Activated naive CD4-positive, alpha-beta T cell treated with anti-CD3 and anti-CD28 coated beads, Interleukin-2, amount 50 U/mL, for 24 hours (primary cell): ENCODE data around the gene CHD9.

ENCODE experiments used
- H3K27ac Mint-ChIP-seq: one replicate; pipeline ENCODE4 v1.8.0; 2021; ENCODE audit warnings: mild to moderate bottlenecking, mixed read lengths
- H3K27me3 Mint-ChIP-seq: one replicate; pipeline ENCODE4 v1.8.0; 2021; ENCODE audit warnings: mixed read lengths
- H3K36me3 Mint-ChIP-seq: one replicate; pipeline ENCODE4 v1.8.0; 2021; ENCODE audit warnings: mixed read lengths
- H3K4me1 Mint-ChIP-seq: one replicate; pipeline ENCODE4 v1.8.0; 2021; ENCODE audit warnings: mixed read lengths
- H3K4me3 Mint-ChIP-seq: one replicate; pipeline ENCODE4 v1.8.0; 2021; ENCODE audit warnings: mild to moderate bottlenecking, mixed read lengths
- H3K9me3 Mint-ChIP-seq: one replicate; pipeline ENCODE4 v1.8.0; 2021; ENCODE audit warnings: mixed read lengths

The CHD9 gene

GRCh38 chr16:53211253-53211652 lies 156.5 kb downstream of the CHD9 start:
- no peaks in the 10 kb centered on the region for H3K27me3 Mint-ChIP-seq
- no peak overlapping the region for H3K27ac Mint-ChIP-seq
- H3K9me3 Mint-ChIP-seq = no peaks in the 10 kb centered on the region
- no peak overlapping the region for H3K4me3 Mint-ChIP-seq
- peaks cover 5% of the 10 kb centered on the region for H3K36me3 Mint-ChIP-seq
- H3K4me1 Mint-ChIP-seq = peaks cover 17% of the 10 kb centered on the region

- H3K4me1 Mint-ChIP-seq = peaks cover 11% of the 10 kb centered on the region
- no peaks in the 10 kb centered on the region for H3K27me3 Mint-ChIP-seq
- no peaks in the 10 kb centered on the region for H3K9me3 Mint-ChIP-seq
- H3K4me3 Mint-ChIP-seq = no peak overlapping the region
- no peak overlapping the region for H3K27ac Mint-ChIP-seq
- peaks cover 5% of the 10 kb centered on the region for H3K36me3 Mint-ChIP-seq
These were observed 158.1 kb downstream of the CHD9 start for GRCh38 chr16:53212893-53213223.

GRCh38 chr16:53213542-53213941 lies 158.8 kb downstream of the CHD9 start:
- H3K4me3 Mint-ChIP-seq = no peak overlapping the region
- no peaks in the 10 kb centered on the region for H3K27me3 Mint-ChIP-seq
- peaks cover 4% of the 10 kb centered on the region for H3K4me1 Mint-ChIP-seq
- H3K27ac Mint-ChIP-seq = no peak overlapping the region
- peaks cover 5% of the 10 kb centered on the region for H3K36me3 Mint-ChIP-seq
- H3K9me3 Mint-ChIP-seq = no peaks in the 10 kb centered on the region

- Mint-ChIP-seq H3K36me3 (no peaks in the 10 kb centered on the region), H3K4me3 (no peak overlapping the region), H3K9me3 (no peaks in the 10 kb centered on the region), H3K27ac (no peak overlapping the region), H3K27me3 (no peaks in the 10 kb centered on the region), H3K4me1 (peaks cover 4% of the 10 kb centered on the region)
These were observed 162.0 kb downstream of the CHD9 start for GRCh38 chr16:53216798-53217197.

GRCh38 chr16:53219371-53219770 lies 164.6 kb downstream of the CHD9 start:
- no peak overlapping the region for H3K27ac Mint-ChIP-seq
- H3K27me3 Mint-ChIP-seq = no peaks in the 10 kb centered on the region
- no peak overlapping the region for H3K4me3 Mint-ChIP-seq
- H3K36me3 Mint-ChIP-seq = no peaks in the 10 kb centered on the region
- H3K9me3 Mint-ChIP-seq = no peaks in the 10 kb centered on the region
- no peaks in the 10 kb centered on the region for H3K4me1 Mint-ChIP-seq

- no peaks in the 10 kb centered on the region for H3K4me1 Mint-ChIP-seq
- H3K9me3 Mint-ChIP-seq = no peaks in the 10 kb centered on the region
- H3K4me3 Mint-ChIP-seq = no peak overlapping the region
- H3K36me3 Mint-ChIP-seq = no peaks in the 10 kb centered on the region
- H3K27ac Mint-ChIP-seq = no peak overlapping the region
- H3K27me3 Mint-ChIP-seq = no peaks in the 10 kb centered on the region
These were observed 165.1 kb downstream of the CHD9 start for GRCh38 chr16:53219795-53220454.

GRCh38 chr16:53220585-53220984 lies 165.8 kb downstream of the CHD9 start:
- H3K36me3 Mint-ChIP-seq = no peaks in the 10 kb centered on the region
- H3K4me3 Mint-ChIP-seq = no peak overlapping the region
- no peaks in the 10 kb centered on the region for H3K27me3 Mint-ChIP-seq
- no peak overlapping the region for H3K27ac Mint-ChIP-seq
- no peaks in the 10 kb centered on the region for H3K9me3 Mint-ChIP-seq
- no peaks in the 10 kb centered on the region for H3K4me1 Mint-ChIP-seq

GRCh38 chr16:53224951-53225533 lies 170.3 kb downstream of the CHD9 start:
- Mint-ChIP-seq H3K36me3 (peaks cover 7% of the 10 kb centered on the region), H3K9me3 (no peaks in the 10 kb centered on the region), H3K27ac (no peak overlapping the region), H3K27me3 (no peaks in the 10 kb centered on the region), H3K4me1 (no peaks in the 10 kb centered on the region), H3K4me3 (no peak overlapping the region)

GRCh38 chr16:53232826-53233529 lies 178.2 kb downstream of the CHD9 start:
- H3K4me1 Mint-ChIP-seq = no peaks in the 10 kb centered on the region
- H3K36me3 Mint-ChIP-seq = peaks cover 27% of the 10 kb centered on the region
- no peaks in the 10 kb centered on the region for H3K27me3 Mint-ChIP-seq
- no peaks in the 10 kb centered on the region for H3K9me3 Mint-ChIP-seq
- H3K27ac Mint-ChIP-seq = no peak overlapping the region
- H3K4me3 Mint-ChIP-seq = no peak overlapping the region

GRCh38 chr16:53234836-53235235 lies 180.0 kb downstream of the CHD9 start:
- H3K4me1 Mint-ChIP-seq = no peaks in the 10 kb centered on the region
- H3K4me3 Mint-ChIP-seq = no peak overlapping the region
- no peak overlapping the region for H3K27ac Mint-ChIP-seq
- no peaks in the 10 kb centered on the region for H3K27me3 Mint-ChIP-seq
- peaks cover 25% of the 10 kb centered on the region for H3K36me3 Mint-ChIP-seq
- H3K9me3 Mint-ChIP-seq = no peaks in the 10 kb centered on the region

- Mint-ChIP-seq H3K27me3 (no peaks in the 10 kb centered on the region), H3K36me3 (peaks cover 21% of the 10 kb centered on the region), H3K27ac (no peak overlapping the region), H3K9me3 (no peaks in the 10 kb centered on the region), H3K4me1 (no peaks in the 10 kb centered on the region), H3K4me3 (no peak overlapping the region)
These were observed 181.1 kb downstream of the CHD9 start for GRCh38 chr16:53235851-53236250.

GRCh38 chr16:53249331-53249730 lies 194.5 kb downstream of the CHD9 start:
- Mint-ChIP-seq H3K9me3 (no peaks in the 10 kb centered on the region), H3K36me3 (peaks cover 29% of the 10 kb centered on the region), H3K27me3 (no peaks in the 10 kb centered on the region), H3K4me1 (no peaks in the 10 kb centered on the region), H3K27ac (no peak overlapping the region), H3K4me3 (no peak overlapping the region)

GRCh38 chr16:53257001-53257400 lies 202.2 kb downstream of the CHD9 start:
- Mint-ChIP-seq H3K4me3 (no peak overlapping the region), H3K4me1 (no peaks in the 10 kb centered on the region), H3K27ac (no peak overlapping the region), H3K36me3 (peaks cover 48% of the 10 kb centered on the region), H3K27me3 (no peaks in the 10 kb centered on the region), H3K9me3 (peaks cover 5% of the 10 kb centered on the region)

- Mint-ChIP-seq H3K36me3 (peaks cover 37% of the 10 kb centered on the region), H3K4me3 (no peak overlapping the region), H3K4me1 (no peaks in the 10 kb centered on the region), H3K27me3 (no peaks in the 10 kb centered on the region), H3K27ac (no peak overlapping the region), H3K9me3 (peaks cover 5% of the 10 kb centered on the region)
These were observed 204.0 kb downstream of the CHD9 start for GRCh38 chr16:53258809-53259208.

GRCh38 chr16:53261276-53261675 lies 206.5 kb downstream of the CHD9 start:
- H3K9me3 Mint-ChIP-seq = peaks cover 5% of the 10 kb centered on the region
- no peak overlapping the region for H3K4me3 Mint-ChIP-seq
- no peak overlapping the region for H3K27ac Mint-ChIP-seq
- H3K4me1 Mint-ChIP-seq = no peaks in the 10 kb centered on the region
- H3K27me3 Mint-ChIP-seq = no peaks in the 10 kb centered on the region
- H3K36me3 Mint-ChIP-seq = peaks cover 31% of the 10 kb centered on the region

- H3K27ac Mint-ChIP-seq = no peak overlapping the region
- peaks cover 22% of the 10 kb centered on the region for H3K36me3 Mint-ChIP-seq
- no peaks in the 10 kb centered on the region for H3K4me1 Mint-ChIP-seq
- no peak overlapping the region for H3K4me3 Mint-ChIP-seq
- peaks cover 5% of the 10 kb centered on the region for H3K9me3 Mint-ChIP-seq
- H3K27me3 Mint-ChIP-seq = no peaks in the 10 kb centered on the region
These were observed 207.9 kb downstream of the CHD9 start for GRCh38 chr16:53262645-53263044.
